Kidney (tissue), 14 donors: Measurements from ENCODE around the gene CRPPA. TPM values are rescaled to one million over a fixed set of nuclear protein-coding genes. Genes with fewer than 3 reads are reported as not detected.

Source experiments
- DNase-seq, 5 donors: peaks; one replicate each; pipeline ENCODE4 v3.0.0-alpha.2; 2013 to 2020
- FAIRE-seq: peaks from 2 replicates; lab custom pipeline; 2012; peaks lifted over from hg19 to GRCh38; lab: Jason Lieb, UNC
- H3K27ac ChIP-seq, 2 donors: one replicate each; pipeline ENCODE4 v1.7.0; 2013; ENCODE audit warnings: low read depth in 2 of 2, low read length in 2 of 2, inconsistent platforms in 1 of 2
- H3K27me3 ChIP-seq: one replicate; pipeline ENCODE4 v1.7.1; 2013; ENCODE audit warnings: low read length, inconsistent platforms; ENCODE audit not compliant: control insufficient read depth, insufficient read depth
- H3K36me3 ChIP-seq, 3 donors: one replicate each; pipeline versions ENCODE4 v1.7.0 to v1.7.1; 2013; ENCODE audit warnings: low read length in 3 of 3, control low read depth in 1 of 3, inconsistent platforms in 1 of 3; ENCODE audit not compliant: insufficient read depth in 3 of 3, control insufficient read depth in 2 of 3
- H3K4me1 ChIP-seq, 3 donors: one replicate each; pipeline versions ENCODE4 v1.7.0 to v1.7.1; 2013; ENCODE audit warnings: low read length in 3 of 3, inconsistent platforms in 1 of 3, low read depth in 1 of 3; ENCODE audit not compliant: control insufficient read depth in 2 of 3, insufficient read depth in 2 of 3
- H3K4me3 ChIP-seq, 3 donors: one replicate each; pipeline versions ENCODE4 v1.7.0 to v1.8.1; 2013; ENCODE audit warnings: low read length in 3 of 3, control low read depth in 1 of 3, inconsistent platforms in 1 of 3
- H3K9ac ChIP-seq, 3 donors: one replicate each; pipeline versions ENCODE4 v1.7.0 to v1.7.1; 2013; ENCODE audit warnings: low read length in 3 of 3, control low read depth in 1 of 3, inconsistent platforms in 1 of 3
- H3K9me3 ChIP-seq, 3 donors: one replicate each; pipeline versions ENCODE4 v1.7.0 to v1.7.1; 2013; ENCODE audit warnings: low read length in 3 of 3, control low read depth in 1 of 3, inconsistent platforms in 1 of 3; ENCODE audit not compliant: control insufficient read depth in 2 of 3, insufficient read depth in 1 of 3
- CTCF ChIP-seq: IDR thresholded peaks from 3 replicates; pipeline ENCODE4 v1.5.1; 2012; ENCODE audit warnings: mild to moderate bottlenecking, moderate library complexity, borderline replicate concordance; ENCODE audit not compliant: insufficient read depth; ENCODE audit errors: extremely low read depth
- intact Hi-C: fragments of 100-400 bp; cut with DNase I; formaldehyde crosslinking; loops from one replicate; pipeline ENCODE4 v1.11.1; 2022
- polyA plus RNA-seq: library from polyadenylated mRNA; stranded (reverse); fragments of 350-450 nt; fragmentation: Illumina TruSeq; extraction: RNeasy Lipid Tissue Mini Kit (QIAGEN cat#74804); gene quantifications from one replicate; pipeline ENCODE4 v1.2.3, GENCODE V29; 2014; ENCODE audit warnings: low read depth, low replicate concordance; ENCODE audit not compliant: insufficient read depth
- total RNA-seq: library from RNA; stranded (reverse); fragmentation: NEBNext Ultra II Directional; extraction: Animal tissue kit (Norgen Biotek cat#: 25700); gene quantifications from one replicate; pipeline ENCODE4 v1.2.1, GENCODE V29; 2021
- donor health status: control.
- donor health status: control.
- donor health status: control.
- donor health status: control.
- donor health status: control.
- donor health status: DM: yes; HTN: yes; CAD: no.
- donor health status: Normal renal cell carcinoma (clear cell type).

CRPPA gene
- total and polyA plus RNA-seq, 2 donors from 2014 or later: 2.0 to 5.9 TPM

- peaks cover 0 to 18% (median 15%) of the 10 kb centered on the region in 3 donors for H3K9me3 ChIP-seq
- intact Hi-C loops: no loop called here
- H3K36me3 ChIP-seq: peaks cover 4 to 19% (median 15%) of the 10 kb centered on the region in 3 donors
- no peak for TF ChIP-seq CTCF
- H3K27ac ChIP-seq: no peak overlapping the region
- H3K4me3 ChIP-seq: no peak overlapping the region
- no peak overlapping the region for H3K9ac ChIP-seq
- no peaks in the 10 kb centered on the region for H3K27me3 ChIP-seq
- no peak for DNase-seq
- no peak for FAIRE-seq
- H3K4me1 ChIP-seq: no peaks in the 10 kb centered on the region
These were observed 17.9 kb downstream of the CRPPA start for GRCh38 chr7:16403475-16403874.

DNA sequence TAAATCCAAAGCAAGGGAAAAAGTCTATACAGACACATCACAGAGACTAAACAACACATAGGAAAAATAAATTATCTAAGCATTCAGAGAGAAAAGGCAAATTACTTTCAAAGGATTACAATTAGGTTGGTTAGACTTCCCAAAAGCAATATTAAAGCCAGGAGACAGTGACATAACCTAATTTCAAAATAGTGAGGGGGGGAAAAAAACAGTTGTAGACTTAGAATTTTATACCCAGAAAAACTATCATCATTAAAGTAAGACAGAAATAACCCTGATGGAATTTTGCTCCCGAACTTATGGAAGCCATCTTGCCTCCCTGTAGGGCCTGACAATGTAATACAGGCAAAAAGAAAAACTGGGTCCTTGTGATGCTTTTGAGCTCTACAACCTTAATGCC lies 18.4 kb downstream of the CRPPA start:
- intact Hi-C loops: no loop called here
- no peak for TF ChIP-seq CTCF
- DNase-seq (no peak), FAIRE-seq (no peak)
- Histone ChIP-seq H3K36me3 (peaks cover 4 to 20% (median 18%) of the 10 kb centered on the region in 3 donors), H3K27ac (no peak overlapping the region), H3K4me1 (no peaks in the 10 kb centered on the region), H3K4me3 (no peak overlapping the region), H3K9me3 (peaks cover 0 to 24% (median 18%) of the 10 kb centered on the region in 3 donors), H3K27me3 (no peaks in the 10 kb centered on the region), H3K9ac (no peak overlapping the region)

GRCh38 chr7:16402091-16402490 lies 19.2 kb downstream of the CRPPA start:
- FAIRE-seq: no peak
- Histone ChIP-seq H3K4me1 (no peaks in the 10 kb centered on the region), H3K9ac (no peak overlapping the region), H3K36me3 (peaks cover 4 to 26% (median 20%) of the 10 kb centered on the region in 3 donors), H3K9me3 (peaks cover 0 to 32% (median 18%) of the 10 kb centered on the region in 3 donors), H3K27ac (no peak overlapping the region), H3K4me3 (no peak overlapping the region), H3K27me3 (no peaks in the 10 kb centered on the region)
- DNase-seq: no peak
- intact Hi-C loops: no loop called here
- no peak for TF ChIP-seq CTCF

GRCh38 chr7:16400893-16401275 lies 20.5 kb downstream of the CRPPA start:
- FAIRE-seq: no peak
- Histone ChIP-seq H3K36me3 (peaks cover 4 to 28% (median 20%) of the 10 kb centered on the region in 3 donors), H3K9me3 (peaks cover 0 to 35% (median 18%) of the 10 kb centered on the region in 3 donors), H3K4me3 (no peak overlapping the region), H3K27me3 (no peaks in the 10 kb centered on the region), H3K27ac (no peak overlapping the region), H3K9ac (no peak overlapping the region), H3K4me1 (no peaks in the 10 kb centered on the region)
- no peak for TF ChIP-seq CTCF
- intact Hi-C loops: no loop called here
- DNase-seq: no peak
